AG04450 (cell line): ENCODE data around the gene MTO1. TPM values are rescaled to one million over a fixed set of nuclear protein-coding genes. Genes with fewer than 3 reads are reported as not detected.

Source experiments
- CTCF ChIA-PET: fragments of 300-600, 350-600 bp; formaldehyde crosslinking; extraction: SDS; loops from one replicate; lab custom pipeline; 2022; ENCODE audit warnings: antibody characterized with exemption, inconsistent platforms; lab: Charles Lee
- POLR2A ChIA-PET: fragments of 350-600 bp; formaldehyde crosslinking; extraction: SDS; loops from one replicate; lab custom pipeline; 2021; ENCODE audit warnings: antibody characterized with exemption, inconsistent platforms; lab: Yijun Ruan, JAX
- DNase-seq: peaks from one replicate; pipeline ENCODE4 v3.0.0-alpha.2; 2011; ENCODE audit warnings: low read depth, low spot score
- H3K27ac ChIP-seq: one replicate; pipeline ENCODE4 v1.5.1; 2012; ENCODE audit warnings: low read depth, low read length, control low read depth
- H3K27me3 ChIP-seq: one replicate; pipeline ENCODE4 v1.6.0; 2012; ENCODE audit warnings: low read length; ENCODE audit not compliant: control insufficient read depth, insufficient read depth
- H3K4me3 ChIP-seq: 2 replicates; pipeline ENCODE4 v1.5.1; 2011; ENCODE audit warnings: mild to moderate bottlenecking, low read depth, low read length, control low read depth
- H3K9me3 ChIP-seq: 2 replicates; pipeline ENCODE4 v1.5.1; 2012; ENCODE audit warnings: low read length; ENCODE audit not compliant: control insufficient read depth, insufficient read depth
- CTCF ChIP-seq: IDR thresholded peaks from 2 replicates; pipeline ENCODE4 v1.5.1; 2011; ENCODE audit warnings: low read depth, low read length, control low read depth, inconsistent platforms
- polyA plus RNA-seq: library from polyadenylated mRNA; depleted of rRNA; stranded (reverse); fragments of >200 nt; gene quantifications from 2 replicates; pipeline ENCODE4 v1.2.3, GENCODE V29; 2011; rRNA removed
- small RNA-seq: library from RNA; depleted of rRNA; stranded (forward); fragments of <200 nt; gene quantifications from one replicate; pipeline ENCODE3, GENCODE V24; 2012; ENCODE audit warnings: low read depth; ENCODE audit not compliant: insufficient read length

MTO1 gene
- polyA plus RNA-seq, 1 experiment, result 23.1 TPM

- H3K9me3 ChIP-seq, result no peaks in the 10 kb centered on the region
- no peak for DNase-seq
- POLR2A ChIA-PET, result no interaction called here
- CTCF ChIA-PET, result interaction anchor here (1.5 kb wide), 1 partner anchor 13 kb away, joined by 4 read pairs; no protein-coding TSS in a partner anchor
- H3K27ac ChIP-seq, result no peak overlapping the region
- H3K27me3 ChIP-seq, result no peaks in the 10 kb centered on the region
- no peak overlapping the region for H3K4me3 ChIP-seq
- TF ChIP-seq CTCF, result no peak
Measured at GRCh38 chr6:73556836-73557235, 95.3 kb downstream of the MTO1 start.

Small RNA genes within 50 kb of the gene (small RNA-seq; reads per million reads assigned to genes)
- gene AL603910.2, result not detected
- gene RN7SL827P, result not detected
- gene RNU6-975P, result not detected

Other genes starting within 250 kb of the MTO1 start
- 0.22 and 0.27 TPM in 2 replicates for gene KHDC1L, start 236.2 kb upstream of the MTO1 start, polyA plus RNA-seq
- gene KHDC1, start 198.5 kb upstream of the MTO1 start, polyA plus RNA-seq, result 5.9 and 6.5 TPM in 2 replicates
- gene DPPA5, start 107.5 kb upstream of the MTO1 start, polyA plus RNA-seq, result not detected in 2 replicates
- gene KHDC3L, start 99.1 kb upstream of the MTO1 start, polyA plus RNA-seq, result not detected in 2 replicates
- gene OOEP, start 91.8 kb upstream of the MTO1 start, polyA plus RNA-seq, result not detected in 2 replicates
- gene DDX43, start 66.9 kb upstream of the MTO1 start, polyA plus RNA-seq, result 0.21 and 0.37 TPM in 2 replicates
- gene CGAS, start 9.4 kb upstream of the MTO1 start, polyA plus RNA-seq, result 2.0 and 2.1 TPM in 2 replicates
- 24,076 and 25,115 TPM in 2 replicates for gene EEF1A1, start 59.3 kb downstream of the MTO1 start, polyA plus RNA-seq
- gene SLC17A5, start 192.3 kb downstream of the MTO1 start, polyA plus RNA-seq, result 25.9 and 34.0 TPM in 2 replicates
- gene CD109, start 234.5 kb downstream of the MTO1 start, polyA plus RNA-seq, result 31.2 and 46.1 TPM in 2 replicates